PC-3 (cell line): ENCODE measurements around the gene MPZ. TPM values are rescaled to one million over a fixed set of nuclear protein-coding genes. Genes with fewer than 3 reads are reported as not detected.

Experiments used
- ATAC-seq: fragments of 200-7000 bp; cut with Tn5 transposase; 2 replicates; pipeline ENCODE4 v1.9.1; 2020; ENCODE audit warnings: mild to moderate bottlenecking, moderate library complexity
- BruUV-seq: library from RNA; stranded (reverse); fragments of 400-500 nt; replicated peaks from 2 replicates; lab custom pipeline; 2021; lab: Mats Ljungman, UMichigan
- CTCF ChIA-PET: fragments of 300-600 bp; sonication (Branson Sonifier 250); formaldehyde crosslinking; loops from one replicate; lab custom pipeline; 2022; ENCODE audit warnings: antibody characterized with exemption; lab: Charles Lee
- POLR2A ChIA-PET: fragments of 300-600 bp; sonication (Branson Sonifier 250); formaldehyde crosslinking; loops from one replicate; lab custom pipeline; 2022; ENCODE audit warnings: antibody characterized with exemption; ENCODE audit not compliant: unreplicated experiment; lab: Charles Lee
- DNase-seq: peaks from one replicate; pipeline ENCODE4 v3.0.0-alpha.2; 2015
- H2AFZ ChIP-seq: fragments of 300-600 bp; sonication (generic); 2 replicates; pipeline ENCODE4 v1.6.0; 2016; ENCODE audit warnings: antibody characterized with exemption, low read length
- H3F3A ChIP-seq: fragments of 300-600 bp; sonication (generic); one replicate; pipeline ENCODE4 v1.6.0; 2017; ENCODE audit warnings: antibody characterized with exemption, low read length, control low read depth, mild to moderate bottlenecking; ENCODE audit not compliant: unreplicated experiment
- H3K27ac ChIP-seq: fragments of 300-600 bp; sonication (generic); 2 replicates; pipeline ENCODE4 v1.5.1; 2016; ENCODE audit warnings: mild to moderate bottlenecking, low read length
- H3K27me3 ChIP-seq: fragments of 300-600 bp; sonication (generic); 2 replicates; pipeline ENCODE4 v1.6.1; 2016; ENCODE audit warnings: low read length, mixed read lengths
- H3K36me3 ChIP-seq: fragments of 300-600 bp; sonication (generic); 2 replicates; pipeline ENCODE4 v1.6.1; 2016; ENCODE audit warnings: low read depth, mixed run types, low read length, mixed read lengths
- H3K4me1 ChIP-seq: fragments of 300-600 bp; sonication (generic); 2 replicates; pipeline ENCODE4 v1.5.1; 2016; ENCODE audit warnings: low read length; ENCODE audit not compliant: insufficient read depth
- H3K4me2 ChIP-seq: fragments of 300-600 bp; sonication (generic); 2 replicates; pipeline ENCODE4 v1.6.0; 2016; ENCODE audit warnings: low read length
- H3K4me3 ChIP-seq: fragments of 300-600 bp; sonication (generic); 2 replicates; pipeline ENCODE4 v1.5.1; 2016; ENCODE audit warnings: mild to moderate bottlenecking, low read length, mixed read lengths
- H3K79me2 ChIP-seq: fragments of 300-600 bp; sonication (generic); 2 replicates; pipeline ENCODE4 v1.6.1; 2017; ENCODE audit warnings: low read length, mixed read lengths
- H3K9ac ChIP-seq: fragments of 300-600 bp; sonication (generic); 2 replicates; pipeline ENCODE4 v1.6.0; 2016; ENCODE audit warnings: mild to moderate bottlenecking, low read length
- H3K9me2 ChIP-seq: fragments of 300-600 bp; sonication (generic); replicated peaks from 2 replicates; pipeline ENCODE4 v1.6.1; 2016; ENCODE audit warnings: mixed run types, low read length, mixed read lengths
- H3K9me3 ChIP-seq: fragments of 300-600 bp; sonication (generic); 2 replicates; pipeline ENCODE4 v1.6.1; 2016; ENCODE audit warnings: low read length, mixed read lengths
- H4K20me1 ChIP-seq: fragments of 300-600 bp; sonication (generic); 2 replicates; pipeline ENCODE4 v1.6.1; 2016; ENCODE audit warnings: low read length, mixed read lengths
- EZH2 ChIP-seq: fragments of 300-600 bp; sonication (generic); IDR thresholded peaks from one replicate; pipeline ENCODE4 v1.6.1; 2017; ENCODE audit warnings: antibody characterized with exemption, mild to moderate bottlenecking, low read length; ENCODE audit not compliant: unreplicated experiment
- EZH2phosphoT487 ChIP-seq: fragments of 300-600 bp; sonication (generic); IDR thresholded peaks from 2 replicates; pipeline ENCODE4 v1.6.1; 2018; ENCODE audit warnings: mild to moderate bottlenecking, antibody characterized with exemption, low read length, borderline replicate concordance
- intact Hi-C: fragments of 100-400 bp; cut with micrococcal nuclease; formaldehyde crosslinking; loops from 2 replicates; pipeline ENCODE4 v1.9.0; 2023
- total RNA-seq: library from RNA; depleted of rRNA; stranded (reverse); fragments of >200 nt; gene quantifications from 2 replicates; pipeline ENCODE4 v1.2.3, GENCODE V29; 2014
- TF ChIP-seq, protein P1 (sequence below): fragments of 300-600 bp; sonication (generic); conservative IDR thresholded peaks from 2 replicates; pipeline ENCODE4 v1.5.1; 2017; ENCODE audit warnings: antibody characterized with exemption, low read depth, mild to moderate bottlenecking, low read length

MPZ gene
- total RNA-seq, 1 experiment from 2014 or later: 0.18 TPM

DNA sequence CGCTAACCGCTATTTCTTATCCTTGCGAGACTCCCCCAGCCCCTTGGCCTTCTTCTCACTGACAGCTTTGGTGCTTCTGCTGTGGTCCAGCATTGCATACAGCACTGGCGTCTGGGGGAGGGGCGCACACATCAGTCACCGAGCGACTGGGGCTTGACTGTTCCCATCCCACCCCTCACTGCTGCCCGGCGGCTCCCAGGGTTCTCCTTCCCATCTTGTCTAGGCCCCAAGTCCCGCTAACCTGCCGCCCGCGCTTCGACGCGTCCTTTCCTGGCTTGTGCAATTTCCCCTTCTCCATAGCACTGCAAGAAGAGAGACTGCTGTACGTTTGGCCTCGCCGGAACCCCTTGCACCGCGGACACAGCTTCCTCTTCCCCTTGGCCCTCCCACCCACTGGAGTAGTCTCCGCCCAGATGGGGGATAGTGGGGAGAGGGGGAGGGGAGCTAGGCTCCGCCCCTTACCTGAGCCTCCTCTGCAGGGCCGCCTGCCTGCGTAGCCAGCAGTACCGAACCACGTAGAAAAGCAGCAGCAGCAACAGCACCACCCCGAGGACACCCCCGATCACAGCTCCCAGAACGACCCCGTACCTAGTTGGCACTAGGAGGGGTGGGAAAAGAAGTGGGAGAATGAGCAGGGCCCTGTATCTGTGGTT, 3.8 kb downstream of the MPZ start:
- H3K4me1 ChIP-seq: no peaks in the 10 kb centered on the region
- no peak overlapping the region for H2AFZ ChIP-seq
- no peaks in the 10 kb centered on the region for H3K36me3 ChIP-seq
- CTCF ChIA-PET: no interaction called here
- H3K27me3 ChIP-seq: 0 out of 2 replicates have a peak, but pooled peaks cover 4% of the 10 kb centered on the region
- no peak overlapping the region for H3K9ac ChIP-seq
- no peaks in the 10 kb centered on the region for H3K9me2 ChIP-seq
- H3K4me2 ChIP-seq: no peak overlapping the region
- no peaks in the 10 kb centered on the region for H3K9me3 ChIP-seq
- ATAC-seq (no peak), DNase-seq (no peak)
- POLR2A ChIA-PET: interaction anchor here (1.0 kb wide), 1 partner anchor 8 kb away, joined by 3 read pairs; the partner anchor contains the start of gene SDHC
- TF ChIP-seq, protein P1, sequence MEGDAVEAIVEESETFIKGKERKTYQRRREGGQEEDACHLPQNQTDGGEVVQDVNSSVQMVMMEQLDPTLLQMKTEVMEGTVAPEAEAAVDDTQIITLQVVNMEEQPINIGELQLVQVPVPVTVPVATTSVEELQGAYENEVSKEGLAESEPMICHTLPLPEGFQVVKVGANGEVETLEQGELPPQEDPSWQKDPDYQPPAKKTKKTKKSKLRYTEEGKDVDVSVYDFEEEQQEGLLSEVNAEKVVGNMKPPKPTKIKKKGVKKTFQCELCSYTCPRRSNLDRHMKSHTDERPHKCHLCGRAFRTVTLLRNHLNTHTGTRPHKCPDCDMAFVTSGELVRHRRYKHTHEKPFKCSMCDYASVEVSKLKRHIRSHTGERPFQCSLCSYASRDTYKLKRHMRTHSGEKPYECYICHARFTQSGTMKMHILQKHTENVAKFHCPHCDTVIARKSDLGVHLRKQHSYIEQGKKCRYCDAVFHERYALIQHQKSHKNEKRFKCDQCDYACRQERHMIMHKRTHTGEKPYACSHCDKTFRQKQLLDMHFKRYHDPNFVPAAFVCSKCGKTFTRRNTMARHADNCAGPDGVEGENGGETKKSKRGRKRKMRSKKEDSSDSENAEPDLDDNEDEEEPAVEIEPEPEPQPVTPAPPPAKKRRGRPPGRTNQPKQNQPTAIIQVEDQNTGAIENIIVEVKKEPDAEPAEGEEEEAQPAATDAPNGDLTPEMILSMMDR: no peak
- no peak for TF ChIP-seq EZH2phosphoT487
- no peak for TF ChIP-seq EZH2
- intact Hi-C loops: no loop called here
- H4K20me1 ChIP-seq: no peaks in the 10 kb centered on the region
- H3K79me2 ChIP-seq: no peaks in the 10 kb centered on the region
- H3K4me3 ChIP-seq: no peak overlapping the region
- no peaks in the 10 kb centered on the region for H3F3A ChIP-seq
- no peak overlapping the region for H3K27ac ChIP-seq
- no TSS peak for BruUV-seq

DNA sequence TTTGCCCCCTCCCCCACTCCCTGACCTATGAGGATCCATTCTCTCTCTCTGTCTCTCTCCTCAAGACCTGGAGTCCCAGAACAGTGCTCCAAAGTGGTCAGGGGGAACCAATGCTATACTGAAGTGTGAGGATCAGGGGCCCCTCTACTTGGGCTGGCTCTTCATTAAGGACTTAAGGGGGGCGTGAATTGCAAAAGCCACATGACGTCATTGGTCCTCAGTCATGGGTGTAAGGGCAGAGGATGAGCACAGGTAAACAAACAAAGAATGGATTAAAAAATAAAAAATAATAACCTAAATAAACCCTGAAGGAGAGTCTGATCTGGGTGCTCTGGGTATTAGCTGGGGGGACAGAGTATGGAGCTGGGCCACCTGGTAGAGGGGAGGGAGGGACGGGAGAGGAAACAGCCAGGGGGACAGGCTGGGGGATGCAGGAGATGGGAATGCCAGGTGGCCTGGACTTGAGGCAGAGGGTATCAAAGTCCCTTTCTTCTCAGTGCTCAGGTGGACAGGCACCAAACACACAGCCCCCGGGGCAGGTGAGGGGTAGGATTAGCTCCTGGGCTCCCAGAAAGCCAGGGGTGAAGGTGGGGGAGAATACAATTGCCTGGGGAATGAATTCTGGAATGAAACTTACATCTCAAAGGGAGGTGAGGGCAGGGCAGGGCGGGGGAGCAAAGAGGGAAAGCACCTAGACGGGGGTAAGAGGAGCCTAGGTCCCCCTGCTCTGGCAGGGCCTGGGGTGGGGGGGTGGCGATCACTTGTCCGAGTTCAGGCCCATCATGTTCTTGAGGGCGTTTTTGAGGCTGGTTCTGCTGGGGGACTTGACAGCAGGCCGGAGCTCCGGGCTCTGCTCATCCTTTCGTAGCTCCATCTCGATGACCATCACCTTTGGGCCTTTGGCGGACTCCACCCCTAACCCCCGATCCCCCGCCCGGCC, 4.6 kb downstream of the MPZ start:
- BruUV-seq: no TSS peak
- 0 out of 2 replicates have a peak, but pooled peaks cover 4% of the 10 kb centered on the region for H3K27me3 ChIP-seq
- no peaks in the 10 kb centered on the region for H3K9me2 ChIP-seq
- H3K36me3 ChIP-seq: no peaks in the 10 kb centered on the region
- no peak overlapping the region for H3K9ac ChIP-seq
- no peaks in the 10 kb centered on the region for H3K4me1 ChIP-seq
- H3K9me3 ChIP-seq: no peaks in the 10 kb centered on the region
- ChIA-PET POLR2A (interaction anchor here (1.0 kb wide), 1 partner anchor 9 kb away, joined by 3 read pairs; the partner anchor contains the start of gene SDHC), CTCF (no interaction called here)
- H3K4me2 ChIP-seq: no peak overlapping the region
- H2AFZ ChIP-seq: no peak overlapping the region
- H3K79me2 ChIP-seq: no peaks in the 10 kb centered on the region
- no peak for DNase-seq
- H4K20me1 ChIP-seq: no peaks in the 10 kb centered on the region
- ATAC-seq: no peak
- no peak overlapping the region for H3K27ac ChIP-seq
- no peaks in the 10 kb centered on the region for H3F3A ChIP-seq
- intact Hi-C loops: no loop called here
- no peak overlapping the region for H3K4me3 ChIP-seq
- TF ChIP-seq EZH2phosphoT487 (no peak), EZH2 (no peak)
- TF ChIP-seq, protein P1: no peak
